Measurements from ENCODE around the gene KCNK4.

DNA sequence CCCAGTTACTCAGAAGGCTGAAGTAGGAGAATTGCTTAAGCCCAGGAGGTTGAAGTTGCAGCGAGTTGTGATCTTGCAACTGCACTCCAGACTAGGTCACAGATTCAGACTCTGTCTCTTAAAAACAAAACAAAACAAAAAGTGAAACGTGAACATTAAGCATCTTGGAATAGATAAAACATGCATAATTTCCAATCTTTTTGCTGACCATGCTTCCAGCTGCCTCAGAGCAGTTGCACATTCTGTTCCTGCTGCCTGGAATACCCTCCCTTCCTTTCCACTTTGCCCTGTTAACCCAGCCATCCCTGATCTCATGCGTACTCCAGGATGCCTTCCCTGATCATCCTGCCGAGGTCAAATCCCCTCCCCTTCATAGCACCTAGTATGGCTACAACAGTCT is 48.2 kb downstream of the KCNK4 start:
- TF ChIP-seq, protein P1, sequence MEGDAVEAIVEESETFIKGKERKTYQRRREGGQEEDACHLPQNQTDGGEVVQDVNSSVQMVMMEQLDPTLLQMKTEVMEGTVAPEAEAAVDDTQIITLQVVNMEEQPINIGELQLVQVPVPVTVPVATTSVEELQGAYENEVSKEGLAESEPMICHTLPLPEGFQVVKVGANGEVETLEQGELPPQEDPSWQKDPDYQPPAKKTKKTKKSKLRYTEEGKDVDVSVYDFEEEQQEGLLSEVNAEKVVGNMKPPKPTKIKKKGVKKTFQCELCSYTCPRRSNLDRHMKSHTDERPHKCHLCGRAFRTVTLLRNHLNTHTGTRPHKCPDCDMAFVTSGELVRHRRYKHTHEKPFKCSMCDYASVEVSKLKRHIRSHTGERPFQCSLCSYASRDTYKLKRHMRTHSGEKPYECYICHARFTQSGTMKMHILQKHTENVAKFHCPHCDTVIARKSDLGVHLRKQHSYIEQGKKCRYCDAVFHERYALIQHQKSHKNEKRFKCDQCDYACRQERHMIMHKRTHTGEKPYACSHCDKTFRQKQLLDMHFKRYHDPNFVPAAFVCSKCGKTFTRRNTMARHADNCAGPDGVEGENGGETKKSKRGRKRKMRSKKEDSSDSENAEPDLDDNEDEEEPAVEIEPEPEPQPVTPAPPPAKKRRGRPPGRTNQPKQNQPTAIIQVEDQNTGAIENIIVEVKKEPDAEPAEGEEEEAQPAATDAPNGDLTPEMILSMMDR (conservative IDR thresholded peaks at IDR 0.05; ENCODE audit: low read depth, low read length): no peak
- no peak for TF ChIP-seq EZH2 (IDR thresholded peaks at IDR 0.05; ENCODE audit: borderline replicate concordance, low read depth, low read length, poor library complexity, severe bottlenecking)

Data from A673 (cell line).